Panc1 (cell line): ENCODE results near the gene SIPA1L2. TPM values are rescaled to one million over a fixed set of nuclear protein-coding genes. Genes with fewer than 3 reads are reported as not detected.

Experiments used
- ATAC-seq: fragments of 200-7000 bp; cut with Tn5 transposase; 2 replicates; pipeline ENCODE4 v1.9.1; 2020; ENCODE audit warnings: mild to moderate bottlenecking, moderate library complexity
- BruUV-seq: library from RNA; stranded (reverse); fragments of 400-500 nt; replicated peaks from 2 replicates; lab custom pipeline; 2021; lab: Mats Ljungman, UMichigan
- CTCF ChIA-PET: fragments of 300-600 bp; sonication (Branson Sonifier 250); formaldehyde crosslinking; loops from one replicate; lab custom pipeline; 2022; ENCODE audit warnings: antibody characterized with exemption; lab: Charles Lee
- POLR2A ChIA-PET: fragments of 300-600 bp; sonication (Branson Sonifier 250); formaldehyde crosslinking; loops from one replicate; lab custom pipeline; 2022; ENCODE audit warnings: antibody characterized with exemption; lab: Charles Lee
- DNase-seq: peaks from one replicate; pipeline ENCODE4 v3.0.0-alpha.2; 2010; ENCODE audit warnings: low read depth, low spot score
- H3K27ac ChIP-seq: 2 replicates; pipeline ENCODE4 v1.5.1; 2011; ENCODE audit warnings: mild to moderate bottlenecking, low read length, inconsistent platforms
- H3K27me3 ChIP-seq: fragments of 200-500 bp; sonication (Bioruptor generic); 2 replicates; pipeline ENCODE4 v1.6.0; 2014; ENCODE audit warnings: low read length, inconsistent platforms; ENCODE audit not compliant: control insufficient read depth, insufficient read depth
- H3K36me3 ChIP-seq: fragments of 200-500 bp; sonication (Bioruptor generic); 2 replicates; pipeline ENCODE4 v1.5.1; 2014; ENCODE audit warnings: inconsistent platforms, mild to moderate bottlenecking, low read length, moderate library complexity; ENCODE audit not compliant: control insufficient read depth, insufficient read depth
- H3K4me1 ChIP-seq: 2 replicates; pipeline ENCODE4 v1.5.1; 2011; ENCODE audit warnings: inconsistent platforms, mild to moderate bottlenecking, low read length, moderate library complexity; ENCODE audit not compliant: control insufficient read depth, insufficient read depth
- H3K4me3 ChIP-seq, 2 experiments: 2 replicates each; pipeline ENCODE4 v1.5.1; 2011 to 2012; ENCODE audit warnings: low read depth in 2 of 2, low read length in 2 of 2, mild to moderate bottlenecking in 2 of 2, inconsistent platforms in 1 of 2, moderate library complexity in 1 of 2
- H3K9me3 ChIP-seq: fragments of 200-500 bp; sonication (Bioruptor generic); 2 replicates; pipeline ENCODE4 v1.5.1; 2014; ENCODE audit warnings: low read depth, mild to moderate bottlenecking, inconsistent platforms, low read length, moderate library complexity; ENCODE audit not compliant: control insufficient read depth, insufficient read depth
- CTCF ChIP-seq: fragments of 450-650 bp; IDR thresholded peaks from 2 replicates; pipeline ENCODE4 v1.5.1; 2017; ENCODE audit warnings: mild to moderate bottlenecking
- POLR2AphosphoS5 ChIP-seq: IDR thresholded peaks from 2 replicates; pipeline ENCODE4 v1.6.1; 2012; ENCODE audit warnings: mild to moderate bottlenecking, low read depth, low read length, moderate library complexity
- REST ChIP-seq, 2 experiments: IDR thresholded peaks; 2 replicates each; pipeline ENCODE4 v1.6.1; 2011 to 2012; ENCODE audit warnings: low read depth in 2 of 2, control low read depth in 1 of 2, low read length in 1 of 2, mild to moderate bottlenecking in 1 of 2, moderate library complexity in 1 of 2; ENCODE audit not compliant: insufficient read depth in 1 of 2
- SIN3A ChIP-seq: IDR thresholded peaks from 2 replicates; pipeline ENCODE4 v1.6.1; 2012; ENCODE audit warnings: low read depth, mild to moderate bottlenecking, low read length, moderate library complexity, borderline replicate concordance; ENCODE audit not compliant: insufficient read depth
- TCF7L2 ChIP-seq: IDR thresholded peaks from 2 replicates; pipeline ENCODE4 v1.6.1; 2011; ENCODE audit warnings: mild to moderate bottlenecking, low read depth, low read length, inconsistent platforms
- in situ Hi-C: cut with HindIII; loops from 2 replicates; pipeline ENCODE4 v1.10.0; 2016; ENCODE audit warnings: low sequenced_read_pairs, low pct_unique_long_range_greater_than_20kb
- intact Hi-C: fragments of 100-400 bp; cut with micrococcal nuclease; formaldehyde crosslinking; loops from one replicate; pipeline ENCODE4 v1.10.0; 2022; ENCODE audit not compliant: unreplicated experiment
- total RNA-seq: library from RNA; stranded (reverse); gene quantifications from one replicate; pipeline ENCODE4 v1.2.1, GENCODE V29; 2021; ENCODE audit not compliant: unreplicated experiment

The SIPA1L2 gene
- total RNA-seq, 1 experiment from 2014 or later, result 5.2 TPM

GRCh38 chr1:232664844-232665777 lies 35.2 kb upstream of the SIPA1L2 start:
- no TSS peak for BruUV-seq
- DNase-seq (no peak), ATAC-seq (no peak)
- POLR2A ChIA-PET, result no interaction called here
- Histone ChIP-seq H3K27ac (no peak overlapping the region), H3K27me3 (no peaks in the 10 kb centered on the region), H3K4me3 (no peak overlapping the region), H3K4me1 (no peaks in the 10 kb centered on the region), H3K9me3 (no peaks in the 10 kb centered on the region), H3K36me3 (no peaks in the 10 kb centered on the region)
- TF ChIP-seq SIN3A, result no peak
- TF ChIP-seq TCF7L2, result no peak
- TF ChIP-seq POLR2AphosphoS5, result no peak
- no peak for TF ChIP-seq CTCF
- no peak for TF ChIP-seq REST (IDR thresholded peaks at IDR 0.05; ENCODE audit: insufficient read depth in 1 of 2, low read depth in 2 of 2, low read length in 1 of 2)
- intact Hi-C loops (no loop called here), in situ Hi-C loops (no loop called here)
- CTCF ChIA-PET, result no interaction called here

- in situ Hi-C loops, result no loop called here
- ChIA-PET POLR2A (interaction anchor here (0.6 kb wide), 1 partner anchor 244 kb away, joined by 3 read pairs; no protein-coding TSS in a partner anchor), CTCF (no interaction called here)
- intact Hi-C loops, result no loop called here
- no TSS peak for BruUV-seq
- 0 out of 2 replicates have a peak, but pooled peaks cover 2% of the 10 kb centered on the region for H3K27me3 ChIP-seq
- no peaks in the 10 kb centered on the region for H3K36me3 ChIP-seq
- no peak for ATAC-seq
- H3K9me3 ChIP-seq, result no peaks in the 10 kb centered on the region
- H3K4me1 ChIP-seq, result no peaks in the 10 kb centered on the region
- no peak for DNase-seq
- no peak overlapping the region for H3K4me3 ChIP-seq
- no peak for TF ChIP-seq SIN3A
- H3K27ac ChIP-seq, result no peak overlapping the region
Observed at GRCh38 chr1:232662910-232663309, 33.0 kb upstream of the SIPA1L2 start.

- no peak overlapping the region for H3K4me3 ChIP-seq
- ChIA-PET CTCF (no interaction called here), POLR2A (no interaction called here)
- no peaks in the 10 kb centered on the region for H3K9me3 ChIP-seq
- H3K27me3 ChIP-seq, result peaks cover 4% of the 10 kb centered on the region; the same call in 1 of the 2 replicates
- in situ Hi-C loops (no loop called here), intact Hi-C loops (no loop called here)
- H3K27ac ChIP-seq, result no peak overlapping the region
- BruUV-seq, result no TSS peak
- ATAC-seq, result no peak
- no peaks in the 10 kb centered on the region for H3K4me1 ChIP-seq
- no peak for TF ChIP-seq TCF7L2
- no peak for TF ChIP-seq POLR2AphosphoS5
- TF ChIP-seq SIN3A, result no peak
- no peak for TF ChIP-seq CTCF
- TF ChIP-seq REST (IDR thresholded peaks at IDR 0.05; ENCODE audit: insufficient read depth in 1 of 2, low read depth in 2 of 2, low read length in 1 of 2), result no peak
- DNase-seq, result no peak
- no peaks in the 10 kb centered on the region for H3K36me3 ChIP-seq
Observed at GRCh38 chr1:232658386-232658785, 28.5 kb upstream of the SIPA1L2 start.
